GM23338 (cell line): Measurements from ENCODE around the gene CR2. TPM values are rescaled to one million over a fixed set of nuclear protein-coding genes. Genes with fewer than 3 reads are reported as not detected.

Source experiments
- ATAC-seq: fragments of 200-7000 bp; cut with Tn5 transposase; 3 replicates; pipeline ENCODE4 v1.9.1; 2020
- DNase-seq: peaks from one replicate; pipeline ENCODE4 v3.0.0-alpha.2; 2015; ENCODE audit warnings: low spot score
- H2AFZ ChIP-seq: fragments of 200-600 bp; sonication (generic); 2 replicates; pipeline ENCODE4 v1.8.0; 2016; ENCODE audit warnings: antibody characterized with exemption, mild to moderate bottlenecking, moderate library complexity
- H3F3A ChIP-seq: fragments of 200-600 bp; sonication (generic); replicated peaks from 2 replicates; pipeline ENCODE4 v1.8.0; 2017; ENCODE audit warnings: antibody characterized with exemption, mixed run types, low read depth
- H3K27ac ChIP-seq: fragments of 200-600 bp; sonication (generic); 2 replicates; pipeline ENCODE4 v1.6.1; 2016; ENCODE audit warnings: low read depth
- H3K27me3 ChIP-seq: fragments of 200-600 bp; sonication (generic); 2 replicates; pipeline ENCODE4 v1.8.0; 2016; ENCODE audit warnings: mild to moderate bottlenecking, mixed run types, moderate library complexity; ENCODE audit not compliant: insufficient read depth
- H3K36me3 ChIP-seq: fragments of 200-600 bp; sonication (generic); 2 replicates; pipeline ENCODE4 v1.8.0; 2016; ENCODE audit warnings: mild to moderate bottlenecking; ENCODE audit not compliant: insufficient read depth
- H3K4me1 ChIP-seq: fragments of 200-600 bp; sonication (generic); 2 replicates; pipeline ENCODE4 v1.8.0; 2016; ENCODE audit warnings: mild to moderate bottlenecking, moderate library complexity; ENCODE audit not compliant: insufficient read depth
- H3K4me2 ChIP-seq: fragments of 200-600 bp; sonication (generic); 2 replicates; pipeline ENCODE4 v1.7.1; 2017; ENCODE audit warnings: mixed run types
- H3K4me3 ChIP-seq: fragments of 200-600 bp; sonication (generic); 2 replicates; pipeline ENCODE4 v1.6.1; 2016; ENCODE audit warnings: mixed run types
- H3K79me2 ChIP-seq: fragments of 200-600 bp; sonication (generic); replicated peaks from 2 replicates; pipeline ENCODE4 v1.8.0; 2017; ENCODE audit warnings: mild to moderate bottlenecking; ENCODE audit not compliant: insufficient read depth
- H3K9me2 ChIP-seq: fragments of 200-600 bp; sonication (generic); 2 replicates; pipeline ENCODE4 v1.8.0; 2017; ENCODE audit not compliant: insufficient read depth
- H4K20me1 ChIP-seq: fragments of 200-600 bp; sonication (generic); replicated peaks from 2 replicates; pipeline ENCODE4 v1.8.0; 2017; ENCODE audit warnings: mild to moderate bottlenecking; ENCODE audit not compliant: insufficient read depth
- H3K27ac Mint-ChIP-seq: 2 replicates; pipeline ENCODE4 v1.8.0; 2020; ENCODE audit warnings: inconsistent platforms, mild to moderate bottlenecking, moderate library complexity, mixed read lengths
- H3K27me3 Mint-ChIP-seq: 3 replicates; pipeline ENCODE4 v1.8.0; 2022; ENCODE audit warnings: low read depth, mild to moderate bottlenecking, moderate library complexity, mixed read lengths, inconsistent platforms; ENCODE audit not compliant: insufficient read depth, poor library complexity
- H3K36me3 Mint-ChIP-seq: 3 replicates; pipeline ENCODE4 v1.8.0; 2021; ENCODE audit warnings: low read depth, mild to moderate bottlenecking, inconsistent platforms, moderate library complexity, mixed read lengths
- H3K4me1 Mint-ChIP-seq: 3 replicates; pipeline ENCODE4 v1.8.0; 2020; ENCODE audit warnings: mild to moderate bottlenecking, inconsistent platforms, mixed read lengths
- H3K4me3 Mint-ChIP-seq: 3 replicates; pipeline ENCODE4 v1.8.0; 2021; ENCODE audit warnings: moderate library complexity, mild to moderate bottlenecking, inconsistent platforms, mixed read lengths
- H3K9me3 Mint-ChIP-seq: 3 replicates; pipeline ENCODE4 v1.8.0; 2020; ENCODE audit warnings: moderate library complexity, mild to moderate bottlenecking, inconsistent platforms, mixed read lengths
- EZH2 ChIP-seq: fragments of 200-600 bp; sonication (generic); IDR thresholded peaks from one replicate; pipeline ENCODE4 v1.8.0; 2017; ENCODE audit warnings: antibody characterized with exemption, mild to moderate bottlenecking, low read depth; ENCODE audit not compliant: unreplicated experiment
- EZH2phosphoT487 ChIP-seq: fragments of 200-600 bp; sonication (generic); IDR thresholded peaks from one replicate; pipeline ENCODE4 v1.8.1; 2018; ENCODE audit warnings: antibody characterized with exemption; ENCODE audit not compliant: unreplicated experiment
- NANOG ChIP-seq: IDR thresholded peaks from 2 replicates; pipeline ENCODE4 v1.6.1; 2016; ENCODE audit warnings: antibody characterized with exemption, borderline replicate concordance
- STAT1 ChIP-seq: IDR thresholded peaks from one replicate; pipeline ENCODE4 v1.6.1; 2016; ENCODE audit warnings: antibody characterized with exemption; ENCODE audit not compliant: unreplicated experiment
- polyA plus RNA-seq: library from polyadenylated mRNA; unstranded; fragments of >200 nt; fragmentation: Nextera tagmentation; extraction: Ambion mirVana; gene quantifications from 2 replicates; pipeline ENCODE4 v1.2.1, GENCODE V29; 2016
- total RNA-seq: library from RNA; depleted of rRNA; stranded (reverse); fragments of >200 nt; shearing (Covaris generic); gene quantifications from 2 replicates; pipeline ENCODE4 v1.2.3, GENCODE V29; 2014
- TF ChIP-seq, protein P1 (sequence below): fragments of 250-450 bp; sonication (Bioruptor Pico); IDR thresholded peaks from 2 replicates; pipeline ENCODE4 v1.5.0; 2020; ENCODE audit warnings: mild to moderate bottlenecking, moderate library complexity
- TF ChIP-seq, protein P2 (sequence below): IDR thresholded peaks from one replicate; pipeline ENCODE4 v1.6.1; 2018; ENCODE audit warnings: antibody characterized with exemption; ENCODE audit not compliant: unreplicated experiment

CR2 gene
- total and polyA plus RNA-seq, 2 experiments from 2014 or later = 2.7 to 5.4 TPM

DNA sequence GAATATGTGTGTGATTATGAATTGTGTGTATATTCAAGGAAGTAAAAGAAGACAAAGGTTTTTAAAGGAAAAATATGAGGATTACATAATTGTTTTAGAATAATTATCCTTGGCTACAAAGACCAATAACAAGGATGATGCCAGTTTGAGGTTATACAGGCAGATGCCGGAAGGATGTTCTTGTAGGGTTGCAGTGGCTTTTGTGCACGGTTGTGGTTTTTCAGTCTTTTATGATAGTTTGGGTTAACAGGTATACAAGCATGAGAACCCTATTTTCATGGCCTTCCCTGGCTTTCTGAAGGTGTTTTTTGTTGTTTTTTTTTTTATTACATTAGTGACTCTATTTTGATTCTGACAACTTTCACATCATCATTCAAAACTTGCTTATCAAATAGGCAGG lies 4.9 kb downstream of the CR2 start (continued):
- TF ChIP-seq, protein P1, sequence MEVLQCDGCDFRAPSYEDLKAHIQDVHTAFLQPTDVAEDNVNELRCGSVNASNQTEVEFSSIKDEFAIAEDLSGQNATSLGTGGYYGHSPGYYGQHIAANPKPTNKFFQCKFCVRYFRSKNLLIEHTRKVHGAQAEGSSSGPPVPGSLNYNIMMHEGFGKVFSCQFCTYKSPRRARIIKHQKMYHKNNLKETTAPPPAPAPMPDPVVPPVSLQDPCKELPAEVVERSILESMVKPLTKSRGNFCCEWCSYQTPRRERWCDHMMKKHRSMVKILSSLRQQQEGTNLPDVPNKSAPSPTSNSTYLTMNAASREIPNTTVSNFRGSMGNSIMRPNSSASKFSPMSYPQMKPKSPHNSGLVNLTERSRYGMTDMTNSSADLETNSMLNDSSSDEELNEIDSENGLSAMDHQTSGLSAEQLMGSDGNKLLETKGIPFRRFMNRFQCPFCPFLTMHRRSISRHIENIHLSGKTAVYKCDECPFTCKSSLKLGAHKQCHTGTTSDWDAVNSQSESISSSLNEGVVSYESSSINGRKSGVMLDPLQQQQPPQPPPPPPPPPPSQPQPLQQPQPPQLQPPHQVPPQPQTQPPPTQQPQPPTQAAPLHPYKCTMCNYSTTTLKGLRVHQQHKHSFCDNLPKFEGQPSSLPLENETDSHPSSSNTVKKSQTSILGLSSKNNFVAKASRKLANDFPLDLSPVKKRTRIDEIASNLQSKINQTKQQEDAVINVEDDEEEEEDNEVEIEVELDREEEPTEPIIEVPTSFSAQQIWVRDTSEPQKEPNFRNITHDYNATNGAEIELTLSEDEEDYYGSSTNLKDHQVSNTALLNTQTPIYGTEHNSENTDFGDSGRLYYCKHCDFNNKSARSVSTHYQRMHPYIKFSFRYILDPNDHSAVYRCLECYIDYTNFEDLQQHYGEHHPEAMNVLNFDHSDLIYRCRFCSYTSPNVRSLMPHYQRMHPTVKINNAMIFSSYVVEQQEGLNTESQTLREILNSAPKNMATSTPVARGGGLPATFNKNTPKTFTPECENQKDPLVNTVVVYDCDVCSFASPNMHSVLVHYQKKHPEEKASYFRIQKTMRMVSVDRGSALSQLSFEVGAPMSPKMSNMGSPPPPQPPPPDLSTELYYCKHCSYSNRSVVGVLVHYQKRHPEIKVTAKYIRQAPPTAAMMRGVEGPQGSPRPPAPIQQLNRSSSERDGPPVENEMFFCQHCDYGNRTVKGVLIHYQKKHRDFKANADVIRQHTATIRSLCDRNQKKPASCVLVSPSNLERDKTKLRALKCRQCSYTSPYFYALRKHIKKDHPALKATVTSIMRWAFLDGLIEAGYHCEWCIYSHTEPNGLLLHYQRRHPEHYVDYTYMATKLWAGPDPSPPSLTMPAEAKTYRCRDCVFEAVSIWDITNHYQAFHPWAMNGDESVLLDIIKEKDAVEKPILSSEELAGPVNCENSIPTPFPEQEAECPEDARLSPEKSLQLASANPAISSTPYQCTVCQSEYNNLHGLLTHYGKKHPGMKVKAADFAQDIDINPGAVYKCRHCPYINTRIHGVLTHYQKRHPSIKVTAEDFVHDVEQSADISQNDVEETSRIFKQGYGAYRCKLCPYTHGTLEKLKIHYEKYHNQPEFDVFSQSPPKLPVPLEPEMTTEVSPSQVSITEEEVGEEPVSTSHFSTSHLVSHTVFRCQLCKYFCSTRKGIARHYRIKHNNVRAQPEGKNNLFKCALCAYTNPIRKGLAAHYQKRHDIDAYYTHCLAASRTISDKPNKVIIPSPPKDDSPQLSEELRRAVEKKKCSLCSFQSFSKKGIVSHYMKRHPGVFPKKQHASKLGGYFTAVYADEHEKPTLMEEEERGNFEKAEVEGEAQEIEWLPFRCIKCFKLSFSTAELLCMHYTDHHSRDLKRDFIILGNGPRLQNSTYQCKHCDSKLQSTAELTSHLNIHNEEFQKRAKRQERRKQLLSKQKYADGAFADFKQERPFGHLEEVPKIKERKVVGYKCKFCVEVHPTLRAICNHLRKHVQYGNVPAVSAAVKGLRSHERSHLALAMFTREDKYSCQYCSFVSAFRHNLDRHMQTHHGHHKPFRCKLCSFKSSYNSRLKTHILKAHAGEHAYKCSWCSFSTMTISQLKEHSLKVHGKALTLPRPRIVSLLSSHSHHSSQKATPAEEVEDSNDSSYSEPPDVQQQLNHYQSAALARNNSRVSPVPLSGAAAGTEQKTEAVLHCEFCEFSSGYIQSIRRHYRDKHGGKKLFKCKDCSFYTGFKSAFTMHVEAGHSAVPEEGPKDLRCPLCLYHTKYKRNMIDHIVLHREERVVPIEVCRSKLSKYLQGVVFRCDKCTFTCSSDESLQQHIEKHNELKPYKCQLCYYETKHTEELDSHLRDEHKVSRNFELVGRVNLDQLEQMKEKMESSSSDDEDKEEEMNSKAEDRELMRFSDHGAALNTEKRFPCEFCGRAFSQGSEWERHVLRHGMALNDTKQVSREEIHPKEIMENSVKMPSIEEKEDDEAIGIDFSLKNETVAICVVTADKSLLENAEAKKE = no peak
- no peak for TF ChIP-seq EZH2phosphoT487
- no peak for TF ChIP-seq NANOG
- no peak for TF ChIP-seq STAT1
- no peak for TF ChIP-seq EZH2
- TF ChIP-seq, protein P2, sequence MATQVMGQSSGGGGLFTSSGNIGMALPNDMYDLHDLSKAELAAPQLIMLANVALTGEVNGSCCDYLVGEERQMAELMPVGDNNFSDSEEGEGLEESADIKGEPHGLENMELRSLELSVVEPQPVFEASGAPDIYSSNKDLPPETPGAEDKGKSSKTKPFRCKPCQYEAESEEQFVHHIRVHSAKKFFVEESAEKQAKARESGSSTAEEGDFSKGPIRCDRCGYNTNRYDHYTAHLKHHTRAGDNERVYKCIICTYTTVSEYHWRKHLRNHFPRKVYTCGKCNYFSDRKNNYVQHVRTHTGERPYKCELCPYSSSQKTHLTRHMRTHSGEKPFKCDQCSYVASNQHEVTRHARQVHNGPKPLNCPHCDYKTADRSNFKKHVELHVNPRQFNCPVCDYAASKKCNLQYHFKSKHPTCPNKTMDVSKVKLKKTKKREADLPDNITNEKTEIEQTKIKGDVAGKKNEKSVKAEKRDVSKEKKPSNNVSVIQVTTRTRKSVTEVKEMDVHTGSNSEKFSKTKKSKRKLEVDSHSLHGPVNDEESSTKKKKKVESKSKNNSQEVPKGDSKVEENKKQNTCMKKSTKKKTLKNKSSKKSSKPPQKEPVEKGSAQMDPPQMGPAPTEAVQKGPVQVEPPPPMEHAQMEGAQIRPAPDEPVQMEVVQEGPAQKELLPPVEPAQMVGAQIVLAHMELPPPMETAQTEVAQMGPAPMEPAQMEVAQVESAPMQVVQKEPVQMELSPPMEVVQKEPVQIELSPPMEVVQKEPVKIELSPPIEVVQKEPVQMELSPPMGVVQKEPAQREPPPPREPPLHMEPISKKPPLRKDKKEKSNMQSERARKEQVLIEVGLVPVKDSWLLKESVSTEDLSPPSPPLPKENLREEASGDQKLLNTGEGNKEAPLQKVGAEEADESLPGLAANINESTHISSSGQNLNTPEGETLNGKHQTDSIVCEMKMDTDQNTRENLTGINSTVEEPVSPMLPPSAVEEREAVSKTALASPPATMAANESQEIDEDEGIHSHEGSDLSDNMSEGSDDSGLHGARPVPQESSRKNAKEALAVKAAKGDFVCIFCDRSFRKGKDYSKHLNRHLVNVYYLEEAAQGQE = no peak

DNA sequence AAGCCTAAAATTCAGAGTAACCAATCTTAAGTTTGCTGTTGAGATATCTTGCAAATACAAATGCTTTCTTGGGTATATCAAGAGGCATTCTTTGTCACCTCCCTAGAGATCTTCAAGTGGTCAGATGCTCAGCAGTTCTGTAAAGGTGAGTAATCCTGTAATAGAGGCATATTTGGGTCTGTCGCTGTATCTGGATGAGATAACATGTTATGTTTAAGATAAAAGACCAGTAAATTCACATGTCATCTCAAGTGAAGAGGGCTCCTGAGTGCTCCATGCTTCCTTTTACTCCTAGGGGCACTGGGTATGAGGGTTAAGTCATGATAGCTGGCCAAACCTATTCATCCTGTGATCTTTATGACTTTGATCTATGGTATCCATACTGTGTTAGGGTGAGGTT lies 7.5 kb downstream of the CR2 start:
- Histone ChIP-seq H4K20me1 (no peaks in the 10 kb centered on the region), H3K4me3 (no peak overlapping the region), H3K27me3 (peaks cover 4% of the 10 kb centered on the region; the same call in 1 of the 2 replicates), H2AFZ (no peak overlapping the region), H3K27ac (no peak overlapping the region), H3K36me3 (no peaks in the 10 kb centered on the region), H3K79me2 (no peaks in the 10 kb centered on the region), H3K9me2 (no peaks in the 10 kb centered on the region; the same call in 1 of the 2 replicates), H3K4me1 (no peaks in the 10 kb centered on the region), H3K4me2 (no peak overlapping the region), H3F3A (no peaks in the 10 kb centered on the region)
- no peak for ATAC-seq
- Mint-ChIP-seq H3K27me3 (no peaks in the 10 kb centered on the region), H3K36me3 (no peaks in the 10 kb centered on the region), H3K27ac (no peak overlapping the region), H3K9me3 (no peaks in the 10 kb centered on the region), H3K4me1 (no peaks in the 10 kb centered on the region), H3K4me3 (no peak overlapping the region)
- DNase-seq = no peak
- TF ChIP-seq, protein P2 = no peak
